Right cardiac atrium (tissue), 5 donors: Measurements from ENCODE around the gene TMCC3. TPM values are rescaled to one million over a fixed set of nuclear protein-coding genes. Genes with fewer than 3 reads are reported as not detected.

Experiments used
- ATAC-seq, 2 donors: fragments of 200-7000 bp; cut with Tn5 transposase; one replicate each; pipeline versions ENCODE4 v1.8.0 to v1.9.1; 2020; ENCODE audit warnings: moderate library complexity in 2 of 2, mild to moderate bottlenecking in 1 of 2
- DNase-seq, 3 donors: peaks; one replicate each; pipeline ENCODE4 v3.0.0-alpha.2; 2020
- H3K27ac ChIP-seq: one replicate; pipeline ENCODE4 v1.5.1; 2013; ENCODE audit warnings: mild to moderate bottlenecking, low read length, control low read depth, moderate library complexity
- H3K27me3 ChIP-seq: one replicate; pipeline ENCODE4 v1.6.1; 2013; ENCODE audit not compliant: control insufficient read depth, insufficient read depth
- H3K4me1 ChIP-seq: one replicate; pipeline ENCODE4 v1.6.1; 2013; ENCODE audit warnings: low read length; ENCODE audit not compliant: control insufficient read depth, insufficient read depth
- H3K4me3 ChIP-seq: one replicate; pipeline ENCODE4 v1.5.1; 2013; ENCODE audit warnings: low read length, control low read depth
- H3K9me3 ChIP-seq: one replicate; pipeline ENCODE4 v1.6.1; 2013; ENCODE audit warnings: low read length; ENCODE audit not compliant: control insufficient read depth
- WGBS: extraction: QIAGEN DNeasy Blood & Tissue Kit; methylation state at CpG from one replicate; pipeline ENCODE4 v1.1.7; 2013; 5-methylcytosine and 5-hydroxymethylcytosine counted together
- intact Hi-C, 4 donors: fragments of 100-400 bp; cut with DNase I; formaldehyde crosslinking; loops; one replicate each; pipeline versions ENCODE4 v1.11.0 to v1.14.0; 2022 to 2023
- polyA plus RNA-seq: library from polyadenylated mRNA; stranded (reverse); fragments of 200-250 nt; gene quantifications from one replicate; pipeline ENCODE4 v1.2.3, GENCODE V29; 2013
- total RNA-seq, 4 donors: library from RNA; stranded (reverse); fragmentation: NEBNext Ultra II Directional; extraction: Animal tissue kit (Norgen Biotek cat#: 25700); gene quantifications; one replicate each; pipeline ENCODE4 v1.2.1, GENCODE V29; 2021
- donor health status: healthy with polysubstance abuse.
- donor health status: DM: no; HTN: yes; CAD: no.
- donor health status: DM: no; HTN: no; CAD: no.
- donor health status: DM: no; HTN: yes; CAD: no; lungs with severe emphysema.
- donor health status: DM: yes; HTN: yes; CAD: no.

Gene TMCC3
- total and polyA plus RNA-seq, 5 donors = 1.7 to 6.7 (median 3.3) TPM

- Histone ChIP-seq H3K4me3 (no peak overlapping the region), H3K9me3 (no peaks in the 10 kb centered on the region), H3K4me1 (peaks cover 7% of the 10 kb centered on the region), H3K27me3 (no peaks in the 10 kb centered on the region), H3K27ac (peak overlapping the region; percentile 92)
- peak in 1 of 3 donors; percentile 52 for DNase-seq
- intact Hi-C loops = no loop called here
- peak; percentile 81 to 96 for ATAC-seq
- WGBS = 67% methylated on average over 14 of the region's 14 CpGs
Measured at GRCh38 chr12:94587266-94588241, 62.8 kb downstream of the TMCC3 start.

- peaks cover 7% of the 10 kb centered on the region for H3K4me1 ChIP-seq
- peak overlapping the region; percentile 50 for H3K27ac ChIP-seq
- H3K27me3 ChIP-seq = no peaks in the 10 kb centered on the region
- no peaks in the 10 kb centered on the region for H3K9me3 ChIP-seq
- no peak overlapping the region for H3K4me3 ChIP-seq
- intact Hi-C loops = no loop called here
- DNase-seq (no peak), ATAC-seq (peak in 1 of 2 donors; percentile 17)
- WGBS = 60% methylated on average over 8 of the region's 8 CpGs
Measured at GRCh38 chr12:94586589-94587259, 63.6 kb downstream of the TMCC3 start.

- ATAC-seq = peak; percentile 32 to 44
- 90% methylated on average over 3 of the region's 3 CpGs for WGBS
- peaks cover 7% of the 10 kb centered on the region for H3K4me1 ChIP-seq
Measured at GRCh38 chr12:94585626-94586025, 64.7 kb downstream of the TMCC3 start.

DNA sequence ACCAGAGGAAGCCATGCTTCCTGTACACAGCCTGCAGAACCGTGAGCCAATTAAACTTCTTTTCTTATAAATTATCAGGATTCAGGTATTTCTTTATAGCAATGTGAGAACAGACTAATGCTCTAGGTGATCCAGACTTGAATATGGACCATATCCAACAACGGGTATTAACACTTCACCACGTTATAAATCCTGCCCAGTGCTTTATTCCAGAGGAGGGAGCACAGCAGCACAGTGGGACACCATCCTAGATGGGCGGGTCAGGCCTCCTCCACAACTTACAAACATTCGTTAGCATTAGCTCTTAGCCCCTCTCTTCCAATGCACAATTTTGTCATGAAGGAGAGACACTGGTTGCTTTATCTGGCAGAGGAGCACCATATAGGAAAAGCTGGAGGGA, 66.0 kb downstream of the TMCC3 start:
- intact Hi-C loops = no loop called here
- no peaks in the 10 kb centered on the region for H3K9me3 ChIP-seq
- no peak for DNase-seq
- no peak for ATAC-seq
- H3K4me3 ChIP-seq = no peak overlapping the region
- H3K4me1 ChIP-seq = peaks cover 7% of the 10 kb centered on the region
- H3K27ac ChIP-seq = no peak overlapping the region
- no peaks in the 10 kb centered on the region for H3K27me3 ChIP-seq
- 77% methylated on average over 5 of the region's 5 CpGs for WGBS

More at GRCh38 chr12:94585626-94586025, 64.7 kb downstream of the TMCC3 start:
- Histone ChIP-seq H3K27me3 (no peaks in the 10 kb centered on the region), H3K4me3 (no peak overlapping the region), H3K27ac (no peak overlapping the region), H3K9me3 (no peaks in the 10 kb centered on the region)
- DNase-seq = no peak
- intact Hi-C loops = no loop called here

DNA sequence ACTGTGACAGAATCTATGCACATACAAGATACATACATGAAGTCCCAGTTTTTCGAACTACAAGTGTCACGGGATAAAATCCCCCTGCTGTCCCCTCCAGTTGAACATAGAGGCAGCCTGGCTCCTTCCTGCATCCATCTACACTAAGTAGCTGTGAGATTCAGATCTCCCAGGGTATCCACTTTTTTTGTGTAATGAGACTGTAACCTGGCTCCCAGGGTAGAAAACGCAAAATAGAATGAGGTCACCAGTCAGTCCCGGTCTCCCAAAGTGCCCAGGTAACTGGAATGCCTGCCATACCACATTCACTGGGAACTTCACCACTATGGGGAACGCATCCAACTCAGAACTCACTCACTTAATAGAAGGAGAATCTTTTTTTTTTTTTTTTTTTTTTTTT, 67.8 kb downstream of the TMCC3 start:
- 97% methylated on average over 5 of the region's 5 CpGs for WGBS
- intact Hi-C loops = no loop called here

DNA sequence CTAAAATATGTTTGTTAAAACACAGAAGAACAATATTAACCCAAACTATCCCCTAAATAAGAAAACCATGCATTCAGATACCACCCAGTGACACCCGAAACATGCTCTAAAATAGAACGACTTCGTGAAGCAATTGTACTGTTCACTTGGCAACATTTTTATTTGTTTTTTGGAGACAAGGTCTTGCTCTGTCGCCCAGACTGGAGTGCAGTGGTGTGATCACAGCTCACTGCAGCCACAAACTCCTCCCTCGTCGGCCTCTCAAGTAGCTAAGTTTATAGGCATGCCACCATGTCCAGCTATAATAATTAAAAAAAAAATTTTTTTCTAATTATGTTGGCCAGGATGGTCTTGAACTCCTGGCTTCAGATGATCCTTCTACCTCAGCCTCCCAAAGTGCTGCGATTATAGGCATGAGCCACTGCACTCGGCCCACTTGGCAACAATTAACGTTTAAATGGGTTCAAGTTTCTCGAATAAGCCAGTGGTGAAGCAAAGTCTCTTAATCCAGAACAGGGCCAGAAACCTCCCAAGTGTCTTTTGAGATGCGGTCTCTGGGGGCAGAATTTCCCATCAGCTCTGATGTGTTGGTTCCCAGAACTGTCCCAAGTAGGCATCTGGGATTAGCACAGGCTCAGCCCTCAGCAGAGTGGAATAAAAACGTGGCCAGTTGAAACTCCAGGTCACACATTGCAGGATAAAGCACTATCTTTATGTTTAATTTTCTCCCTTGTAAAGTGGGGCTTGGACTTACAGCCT, 74.5 kb downstream of the TMCC3 start:
- Histone ChIP-seq H3K27me3 (no peaks in the 10 kb centered on the region), H3K4me1 (peaks cover 4% of the 10 kb centered on the region), H3K27ac (no peak overlapping the region), H3K4me3 (no peak overlapping the region), H3K9me3 (no peaks in the 10 kb centered on the region)
- ATAC-seq = no peak
- intact Hi-C loops = no loop called here
- DNase-seq = no peak
- 64% methylated on average over 12 of the region's 12 CpGs for WGBS

More for the DNA sequence above, 67.8 kb downstream of the TMCC3 start:
- Histone ChIP-seq H3K4me1 (peaks cover 3% of the 10 kb centered on the region), H3K9me3 (no peaks in the 10 kb centered on the region), H3K4me3 (no peak overlapping the region), H3K27ac (no peak overlapping the region), H3K27me3 (no peaks in the 10 kb centered on the region)
- no peak for ATAC-seq
- peak in 1 of 3 donors; percentile 9 for DNase-seq

DNA sequence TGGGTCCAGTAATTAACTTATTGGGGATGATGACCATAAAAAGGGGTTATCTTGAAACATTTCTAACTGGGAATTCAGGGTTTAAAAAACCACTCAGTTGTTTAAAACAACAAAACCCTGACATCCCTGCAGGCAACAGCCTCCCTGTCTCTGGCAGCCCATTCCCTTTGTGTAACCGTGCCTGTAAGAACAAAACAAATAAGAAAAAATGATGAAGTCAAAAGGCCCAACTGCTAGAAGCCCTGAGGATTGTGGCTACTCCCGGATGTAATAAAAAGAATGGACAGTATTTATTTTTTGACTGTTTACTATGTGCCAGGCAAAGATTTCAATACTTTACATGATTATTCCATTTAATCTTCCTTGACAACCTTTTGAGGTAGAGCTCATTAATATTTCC, 75.3 kb downstream of the TMCC3 start:
- intact Hi-C loops = no loop called here
- Histone ChIP-seq H3K9me3 (no peaks in the 10 kb centered on the region), H3K4me1 (peaks cover 4% of the 10 kb centered on the region), H3K27me3 (no peaks in the 10 kb centered on the region), H3K4me3 (no peak overlapping the region), H3K27ac (no peak overlapping the region)
- DNase-seq (no peak), ATAC-seq (no peak)
- WGBS = 77% methylated on average over 2 of the region's 2 CpGs

DNA sequence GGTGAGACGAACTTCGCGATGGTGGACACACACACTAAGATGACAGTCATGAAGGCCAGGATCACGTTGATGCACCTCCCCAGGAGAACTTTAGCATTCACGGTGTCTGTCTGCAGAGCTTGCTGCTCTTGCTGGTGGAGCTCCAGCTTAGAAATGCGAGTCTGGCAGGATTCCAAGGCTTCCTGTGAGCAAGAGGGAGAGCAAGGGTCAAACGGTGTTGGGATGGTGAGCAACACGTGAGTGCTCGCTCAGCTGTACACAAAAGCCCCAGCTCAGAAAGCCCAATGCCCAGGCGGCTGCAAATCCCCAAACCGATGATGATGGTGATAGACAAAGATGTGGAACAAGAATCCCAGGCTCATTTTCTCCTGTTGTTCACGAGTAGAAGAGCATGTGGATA, 78.8 kb downstream of the TMCC3 start:
- ATAC-seq = peak; percentile 56 to 70
- Histone ChIP-seq H3K4me1 (peaks cover 4% of the 10 kb centered on the region), H3K9me3 (no peaks in the 10 kb centered on the region), H3K27ac (no peak overlapping the region), H3K27me3 (no peaks in the 10 kb centered on the region), H3K4me3 (no peak overlapping the region)
- peak; percentile 51 to 56 (median 56) for DNase-seq
- WGBS = 42% methylated on average over 12 of the region's 12 CpGs
- intact Hi-C loops = no loop called here

DNA sequence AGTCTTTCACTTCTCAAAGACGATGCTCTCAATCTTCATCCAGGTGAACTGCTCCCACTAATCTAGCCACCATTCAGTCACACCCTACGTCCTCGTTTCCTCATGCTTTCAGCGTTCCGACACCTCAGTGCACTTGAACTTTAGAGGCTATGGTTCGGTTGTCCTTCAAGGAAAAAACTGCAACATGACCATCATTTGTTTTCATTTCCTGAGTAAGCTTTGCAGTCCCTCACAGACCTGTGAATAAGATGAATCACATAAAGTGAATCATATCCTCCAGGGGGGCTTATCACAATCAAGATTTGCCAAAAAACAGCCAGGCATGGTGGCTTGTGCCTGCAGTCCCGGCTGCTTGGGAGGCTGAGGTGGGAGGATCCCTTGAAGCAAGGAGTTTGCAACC, 80.2 kb downstream of the TMCC3 start:
- ATAC-seq = peak in 1 of 2 donors; percentile 70
- no peak for DNase-seq
- peaks cover 4% of the 10 kb centered on the region for H3K4me1 ChIP-seq
- H3K4me3 ChIP-seq = no peak overlapping the region
- H3K27me3 ChIP-seq = no peaks in the 10 kb centered on the region
- 76% methylated on average over 7 of the region's 7 CpGs for WGBS
- no peak overlapping the region for H3K27ac ChIP-seq
- H3K9me3 ChIP-seq = no peaks in the 10 kb centered on the region
- intact Hi-C loops = no loop called here

- H3K27ac ChIP-seq = no peak overlapping the region
- H3K4me3 ChIP-seq = no peak overlapping the region
- H3K27me3 ChIP-seq = no peaks in the 10 kb centered on the region
- peaks cover 4% of the 10 kb centered on the region for H3K4me1 ChIP-seq
- 97% methylated on average over 6 of the region's 6 CpGs for WGBS
- no peaks in the 10 kb centered on the region for H3K9me3 ChIP-seq
- intact Hi-C loops = no loop called here
- DNase-seq (no peak), ATAC-seq (no peak)
Measured at GRCh38 chr12:94567761-94568160, 82.6 kb downstream of the TMCC3 start.
